ENCODE data around the gene IDI1.
"Not testable (repeated sequence)": the region's sequence is repeated elsewhere in the genome, so short reads cannot be mapped to it uniquely, and the experiment has no call there.

IDI1 gene

DNA sequence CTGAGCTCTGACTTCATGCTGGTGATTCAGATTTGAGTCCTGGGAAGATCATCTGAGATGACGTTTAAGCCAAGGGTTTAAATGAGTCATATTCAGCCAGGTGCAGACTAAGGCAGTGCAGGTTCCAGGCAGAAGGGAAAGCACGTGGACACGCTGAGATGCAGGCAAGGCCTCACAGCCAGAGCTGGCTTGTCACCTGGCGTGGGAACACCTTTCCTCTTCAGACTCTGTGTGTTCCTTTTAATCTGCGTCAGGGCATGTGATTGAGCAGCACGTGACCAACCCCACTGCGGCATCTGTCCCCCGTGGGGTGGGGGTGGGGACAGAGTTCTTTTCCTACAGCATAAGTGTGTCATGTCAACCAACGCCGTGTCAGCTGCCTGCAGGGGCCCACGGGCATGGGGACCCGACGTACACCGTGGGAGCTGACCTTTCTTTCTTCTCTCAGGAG, 12.6 kb downstream of the IDI1 start:
- no peak for DNase-seq (ENCODE audit: low read depth in 1 of 2, low spot score in 1 of 2)

DNA sequence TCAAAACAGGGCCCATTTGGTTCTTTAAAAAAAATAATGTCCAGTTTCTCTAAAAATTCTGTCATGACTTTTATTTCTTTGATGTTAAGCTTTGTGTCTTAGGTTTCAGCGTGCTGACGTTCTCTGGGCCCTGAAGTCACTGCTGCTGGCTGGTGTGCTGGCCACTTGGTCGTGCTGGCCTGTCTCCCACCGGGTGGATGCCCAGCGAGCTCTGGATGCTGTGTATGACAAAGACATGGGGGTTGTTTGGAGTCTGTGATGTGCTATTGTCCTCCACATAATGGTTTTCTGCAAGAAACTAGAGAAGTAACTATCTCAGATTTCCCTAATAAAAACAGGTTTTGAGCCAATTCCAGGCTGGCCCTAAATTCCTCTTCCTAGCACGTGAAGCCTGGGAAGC, 13.7 kb downstream of the IDI1 start:
- DNase-seq (ENCODE audit: low read depth in 1 of 2, low spot score in 1 of 2) = no peak

DNA sequence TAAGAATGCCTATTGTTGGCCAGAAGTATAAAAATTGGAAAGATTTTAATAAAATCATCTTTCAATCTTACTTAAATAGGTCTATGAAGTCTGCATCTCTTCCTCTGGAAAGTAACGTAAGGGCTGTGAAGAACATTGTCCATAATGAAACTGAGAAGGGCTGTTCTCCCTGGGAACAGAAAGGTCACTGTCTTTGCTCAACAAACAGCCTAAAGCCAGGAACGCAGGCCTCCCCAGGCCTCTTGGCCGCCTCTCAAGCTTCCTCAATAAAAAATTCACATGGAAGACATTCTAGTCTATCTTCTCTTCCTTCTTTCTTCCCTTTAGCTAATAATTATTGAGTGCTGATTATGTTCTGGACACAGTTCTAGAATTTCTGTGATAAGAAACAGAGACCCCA, 14.2 kb downstream of the IDI1 start:
- no peak for DNase-seq (ENCODE audit: low read depth in 1 of 2, low spot score in 1 of 2)

DNA sequence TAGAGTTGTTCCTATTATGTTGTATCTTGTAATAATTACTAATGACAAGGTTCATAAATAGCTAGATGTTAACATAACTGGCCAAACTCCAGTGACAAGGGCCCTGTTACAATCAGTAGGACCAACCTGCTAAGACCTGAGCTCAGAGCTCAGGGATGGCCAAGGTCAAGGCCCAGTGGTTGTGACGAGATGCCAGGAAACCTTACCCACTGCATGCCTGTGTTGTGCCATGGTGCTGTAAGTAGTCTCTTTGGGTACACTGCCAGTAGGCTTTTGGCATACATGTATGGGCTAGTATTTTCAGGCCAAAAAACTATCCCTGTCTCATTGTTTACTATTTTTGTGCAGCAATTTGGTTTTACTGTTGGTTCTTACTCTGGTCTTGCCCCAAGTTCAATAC, 15.3 kb downstream of the IDI1 start:
- DNase-seq (ENCODE audit: low read depth in 1 of 2, low spot score in 1 of 2) = no peak

- DNase-seq (ENCODE audit: low read depth in 1 of 2, low spot score in 1 of 2) = no peak
Observed at GRCh38 chr10:1029838-1030237, 19.1 kb downstream of the IDI1 start.

DNA sequence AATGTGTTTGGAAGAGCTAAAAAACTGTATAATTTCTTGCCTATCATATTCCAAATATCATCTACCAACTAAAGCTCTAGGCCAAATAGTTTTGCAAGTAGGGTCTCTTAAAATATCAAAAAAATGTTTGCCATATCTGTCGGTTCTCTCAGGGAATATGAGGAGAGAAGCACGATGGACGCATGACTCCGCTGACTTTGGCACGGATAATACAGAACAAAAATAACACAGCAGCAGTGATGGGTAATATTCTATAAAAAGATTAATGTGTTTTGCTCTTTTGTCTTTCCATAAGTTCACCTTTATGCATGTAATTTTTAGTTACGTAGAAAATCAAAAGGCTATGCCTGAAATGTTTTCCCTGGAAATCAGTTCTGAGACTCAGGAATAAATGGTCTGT, 22.3 kb downstream of the IDI1 start:
- no peak for DNase-seq (ENCODE audit: low read depth in 1 of 2, low spot score in 1 of 2)

GRCh38 chr10:1025683-1026082, 23.2 kb downstream of the IDI1 start, which contains the start of gene IDI2:
Gene IDI2, minus strand, starts transcription at chr10:1025859. Its CDS starts 1,136 bp downstream, at chr10:1024723.
- no peak for DNase-seq (ENCODE audit: low read depth in 1 of 2, low spot score in 1 of 2)

DNA sequence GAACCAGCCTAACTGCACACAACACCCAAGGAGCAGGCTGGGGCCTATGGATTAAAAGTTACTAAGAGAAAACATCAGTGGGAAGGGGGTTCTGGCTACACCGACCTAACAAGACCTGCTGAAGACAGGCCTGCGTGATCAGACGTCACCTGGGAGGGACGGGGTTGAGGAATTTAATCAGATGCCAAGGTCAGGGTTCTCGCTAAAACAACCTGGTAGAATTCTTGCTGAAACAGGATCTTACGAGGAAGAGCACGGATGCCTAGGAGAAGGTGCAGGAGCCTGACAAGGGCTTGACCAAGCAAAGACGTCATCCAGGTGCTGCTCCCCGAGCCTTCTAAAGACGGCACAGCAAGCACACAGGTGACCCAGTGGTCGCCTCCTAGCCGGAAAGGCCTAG, 24.8 kb downstream of the IDI1 start:
- no peak for DNase-seq (ENCODE audit: low read depth in 1 of 2, low spot score in 1 of 2)

- DNase-seq (ENCODE audit: low read depth in 1 of 2, low spot score in 1 of 2) = no peak
Observed at GRCh38 chr10:1022413-1022812, 26.5 kb downstream of the IDI1 start.

DNA sequence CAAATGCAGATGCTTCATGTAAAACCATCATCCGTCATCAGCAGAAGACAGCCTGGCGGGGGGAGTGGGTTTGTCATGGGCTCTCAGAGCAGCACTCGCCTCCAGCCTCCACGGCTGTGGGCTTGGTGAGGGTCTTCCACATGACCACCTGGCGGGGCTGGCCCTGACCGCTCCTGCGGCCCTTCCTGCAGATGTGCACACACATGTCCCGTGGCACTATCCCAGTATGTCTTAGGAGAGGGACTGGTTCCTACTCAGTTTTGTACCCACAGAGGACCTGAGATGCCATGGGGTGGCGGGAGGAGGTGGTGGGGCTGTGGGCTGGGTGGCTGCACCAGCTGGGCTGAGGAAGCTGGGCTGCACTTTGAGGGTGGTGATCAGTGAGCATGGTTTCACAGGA, 28.0 kb downstream of the IDI1 start:
- no peak for DNase-seq (ENCODE audit: low read depth in 1 of 2, low spot score in 1 of 2)

- DNase-seq (ENCODE audit: low read depth in 1 of 2, low spot score in 1 of 2) = no peak
Observed at GRCh38 chr10:1020460-1020859, 28.5 kb downstream of the IDI1 start.

DNA sequence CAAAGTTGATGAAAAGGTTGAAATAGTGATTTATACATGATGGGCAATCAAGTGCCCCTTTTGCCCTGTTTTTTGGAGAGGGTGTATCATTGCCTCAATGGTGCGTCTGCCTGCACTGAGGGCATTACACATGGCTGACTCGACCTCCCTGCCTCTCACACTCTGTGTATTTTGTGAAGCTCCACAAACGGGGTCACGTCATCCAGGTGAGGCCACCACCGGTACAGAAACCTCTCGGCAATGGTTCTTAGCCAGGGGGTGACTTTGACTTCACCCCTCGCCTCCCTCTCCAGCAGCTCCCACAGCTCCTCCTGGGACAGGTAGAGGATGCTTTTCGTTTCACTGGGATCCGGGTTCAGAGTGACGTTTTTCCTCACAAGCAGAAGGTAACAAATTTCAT, 29.6 kb downstream of the IDI1 start:
- no peak for DNase-seq (ENCODE audit: low read depth in 1 of 2, low spot score in 1 of 2)

DNA sequence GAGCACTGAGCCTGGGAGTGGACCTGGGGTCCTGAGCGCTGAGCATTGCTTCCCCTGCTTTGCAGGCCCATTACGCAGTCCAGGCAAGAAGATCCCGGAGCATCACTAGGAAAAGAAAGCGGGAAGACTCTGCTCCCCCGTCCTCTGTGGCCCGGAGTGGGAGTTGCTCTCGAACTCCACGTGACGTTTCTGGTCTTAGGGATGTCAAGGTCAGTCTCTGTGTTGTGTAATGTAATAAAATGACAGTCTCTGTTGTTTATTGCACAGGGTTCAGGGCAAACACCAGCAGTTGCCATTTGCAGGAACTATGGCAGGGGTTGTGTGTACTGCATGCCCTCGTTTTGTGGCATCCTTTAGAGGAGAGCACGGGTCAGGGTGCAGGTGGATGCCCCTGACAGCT, 33.2 kb downstream of the IDI1 start:
- DNase-seq (ENCODE audit: low read depth in 1 of 2, low spot score in 1 of 2) = no peak

DNA sequence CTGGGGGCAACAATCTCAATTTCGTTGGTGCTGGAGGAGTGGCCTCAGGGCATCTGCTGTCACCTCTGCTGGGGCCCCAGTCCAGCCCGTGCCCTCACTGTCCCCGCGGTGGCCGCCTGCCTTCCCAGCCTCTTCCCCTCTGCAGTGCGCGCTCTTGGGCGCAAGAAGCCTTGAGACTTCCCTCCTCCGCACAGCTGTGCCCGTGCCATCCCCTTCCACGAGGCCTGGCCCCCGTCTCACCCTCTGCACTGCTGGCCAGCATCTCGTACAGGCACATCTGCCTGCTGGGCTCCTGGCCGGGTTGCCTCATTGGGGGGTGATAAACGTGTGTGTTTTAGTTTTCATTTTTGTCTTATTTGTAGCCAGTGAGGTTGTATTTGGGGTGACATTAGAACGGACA, 37.2 kb downstream of the IDI1 start:
- DNase-seq (ENCODE audit: low read depth in 1 of 2, low spot score in 1 of 2) = no peak

DNA sequence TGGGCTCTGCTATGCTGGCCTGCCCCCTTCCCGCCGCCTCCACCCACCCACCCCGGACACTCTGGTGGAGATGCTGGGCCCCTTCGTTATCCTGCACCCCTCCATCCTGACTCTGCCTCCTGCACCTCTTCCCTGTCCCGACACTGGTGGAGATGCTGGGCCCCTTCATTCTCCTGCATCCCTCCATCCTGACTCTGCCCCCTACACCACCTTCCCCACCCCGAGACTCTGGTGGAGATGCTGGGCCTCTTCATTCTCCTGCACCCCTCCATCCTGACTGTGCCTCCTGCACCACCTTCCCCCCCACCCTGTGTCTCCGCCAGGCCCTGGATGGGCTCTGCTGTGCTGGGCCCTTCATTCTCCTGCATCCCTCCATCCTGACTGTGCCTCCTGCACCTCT, 38.2 kb downstream of the IDI1 start:
- DNase-seq (ENCODE audit: low read depth in 1 of 2, low spot score in 1 of 2) = no peak

DNA sequence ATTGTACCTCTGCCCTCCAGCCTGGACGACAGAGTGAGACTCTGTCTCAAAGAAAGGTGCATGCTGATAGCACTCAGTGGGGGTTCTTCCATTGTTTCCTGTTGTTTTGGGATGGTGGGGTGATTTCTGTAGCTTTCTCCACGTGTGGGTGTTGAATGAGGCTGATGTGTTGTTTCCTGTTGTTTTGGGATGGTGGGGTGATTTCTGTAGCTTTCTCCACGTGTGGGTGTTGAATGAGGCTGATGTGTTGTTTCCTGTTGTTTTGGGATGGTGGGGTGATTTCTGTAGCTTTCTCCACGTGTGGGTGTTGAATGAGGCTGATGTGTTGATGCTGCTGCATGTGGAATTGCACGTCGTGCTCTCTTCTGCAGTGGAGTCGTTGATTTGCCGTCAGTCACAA, 39.0 kb downstream of the IDI1 start:
- not testable (repeated sequence) for DNase-seq (ENCODE audit: low read depth in 1 of 2, low spot score in 1 of 2)

GRCh38 chr10:1009071-1009494, 39.8 kb downstream of the IDI1 start:
- DNase-seq (ENCODE audit: low read depth in 1 of 2, low spot score in 1 of 2) = no peak

DNA sequence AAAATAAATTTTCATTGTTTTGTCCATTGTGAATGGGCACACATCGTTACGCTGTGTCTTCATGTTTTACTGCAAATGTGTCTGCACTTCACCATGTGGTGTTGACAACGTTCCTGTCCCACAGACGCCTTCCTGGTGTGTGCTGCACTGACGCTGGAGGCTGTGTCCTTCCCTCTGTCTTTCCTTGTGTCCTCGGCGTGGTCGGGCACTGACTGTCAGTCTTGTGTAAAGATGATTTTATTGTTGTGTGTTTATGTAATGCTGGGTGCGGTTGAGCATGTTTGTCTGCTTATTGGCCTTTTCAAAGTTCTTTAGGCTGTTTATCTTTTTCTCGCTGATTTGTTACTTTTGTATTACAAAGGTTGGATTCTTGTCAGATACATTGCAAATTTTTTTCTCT, 41.3 kb downstream of the IDI1 start:
- DNase-seq (ENCODE audit: low read depth in 1 of 2, low spot score in 1 of 2) = no peak

- DNase-seq (ENCODE audit: low read depth in 1 of 2, low spot score in 1 of 2) = no peak
Observed at GRCh38 chr10:1006573-1006972, 42.3 kb downstream of the IDI1 start.

DNA sequence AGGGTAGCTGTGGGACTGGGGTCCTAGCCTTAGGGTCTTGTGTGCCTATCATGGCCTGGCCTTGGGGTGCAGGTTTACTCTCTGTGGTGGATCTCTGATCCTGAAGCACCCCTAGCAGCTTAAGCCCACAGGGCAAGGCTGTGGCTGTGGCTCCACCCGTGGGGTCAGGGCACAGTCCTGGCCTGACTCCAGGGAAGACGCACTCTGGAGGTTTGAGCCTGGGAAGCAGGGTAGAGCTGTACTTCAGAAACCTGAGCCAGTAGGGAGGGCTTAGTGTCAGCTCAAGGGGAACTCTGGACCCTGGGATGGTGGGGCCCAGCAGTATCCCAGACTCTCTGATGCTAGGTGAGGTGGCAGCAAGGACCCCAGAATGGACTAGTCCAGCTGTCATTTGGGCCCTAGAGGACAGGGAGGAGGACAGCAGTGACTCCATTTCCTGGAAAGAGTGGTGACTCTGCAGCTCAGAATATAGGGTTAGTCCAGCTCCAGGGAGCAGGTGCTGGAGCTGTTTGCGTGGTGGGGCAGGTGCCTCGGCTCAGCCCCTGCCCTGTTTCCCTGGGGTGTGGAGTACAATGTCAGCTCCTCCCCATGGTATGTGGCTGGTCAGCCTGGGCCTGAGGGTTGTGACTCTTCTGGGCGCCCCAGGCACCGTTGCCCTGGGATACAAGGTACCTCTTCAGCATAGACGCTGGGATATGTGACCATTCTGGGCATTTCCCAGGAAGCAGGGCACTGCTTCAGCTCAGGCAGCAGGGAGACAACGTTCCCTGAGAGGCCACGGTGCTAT, 44.8 kb downstream of the IDI1 start:
- DNase-seq (ENCODE audit: low read depth in 1 of 2, low spot score in 1 of 2) = no peak

DNA sequence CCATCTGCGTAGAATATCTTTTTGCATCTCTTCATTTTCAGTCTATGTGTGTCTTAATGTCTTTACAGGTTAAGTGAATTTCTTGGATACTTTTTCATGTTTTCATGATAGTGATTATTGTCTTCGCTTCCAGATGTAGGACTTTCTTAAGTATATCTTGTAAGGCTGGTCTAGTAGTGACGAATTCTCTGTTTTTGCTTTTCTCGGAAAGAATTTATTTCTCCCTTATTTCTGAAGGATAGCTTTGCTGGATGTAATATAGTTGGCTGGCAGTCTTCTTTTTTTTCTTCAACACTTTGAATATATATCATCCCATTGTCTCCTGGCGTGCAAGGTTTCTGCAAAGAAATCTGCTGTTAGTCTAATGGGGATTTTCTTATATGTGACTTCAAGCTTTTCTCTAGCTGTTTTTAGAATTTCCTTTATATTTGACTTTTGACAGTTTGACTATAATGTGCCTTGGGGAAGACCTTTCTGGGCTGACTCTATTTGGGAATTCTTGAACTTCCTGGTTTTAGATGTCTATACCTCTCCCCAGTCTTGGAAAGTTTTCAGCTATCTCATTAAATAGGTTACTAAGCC, 46.4 kb downstream of the IDI1 start:
- no peak for DNase-seq (ENCODE audit: low read depth in 1 of 2, low spot score in 1 of 2)

GRCh38 chr10:997266-998022, 51.5 kb downstream of the IDI1 start:
- DNase-seq (ENCODE audit: low read depth in 1 of 2, low spot score in 1 of 2) = no peak
